Activated CD4-positive, alpha-beta memory T cell treated with anti-CD3 and anti-CD28 coated beads for 36 hours (primary cell): ENCODE results near the gene CFAP65. TPM values are rescaled to one million over a fixed set of nuclear protein-coding genes. Genes with fewer than 3 reads are reported as not detected.

Experiments
- CTCF ChIA-PET: fragments of 350-600 bp; sonication (Branson Sonifier 250); formaldehyde crosslinking; loops from one replicate; lab custom pipeline; 2021; ENCODE audit warnings: antibody characterized with exemption, inconsistent platforms; lab: Charles Lee
- POLR2A ChIA-PET: fragments of 350-600 bp; sonication (Branson Sonifier 250); formaldehyde crosslinking; loops from one replicate; lab custom pipeline; 2021; ENCODE audit warnings: antibody characterized with exemption; lab: Charles Lee
- DNase-seq: peaks from one replicate; pipeline ENCODE4 v3.0.0-alpha.2; 2020
- H3K27ac Mint-ChIP-seq: one replicate; pipeline ENCODE4 v1.8.0; 2021; ENCODE audit warnings: mixed read lengths
- H3K27me3 Mint-ChIP-seq: one replicate; pipeline ENCODE4 v1.8.0; 2021; ENCODE audit warnings: mixed read lengths
- H3K36me3 Mint-ChIP-seq: one replicate; pipeline ENCODE4 v1.8.0; 2021; ENCODE audit warnings: mixed read lengths
- H3K4me1 Mint-ChIP-seq: one replicate; pipeline ENCODE4 v1.8.0; 2021; ENCODE audit warnings: low read depth, mixed read lengths
- H3K4me3 Mint-ChIP-seq: one replicate; pipeline ENCODE4 v1.8.0; 2021; ENCODE audit warnings: mild to moderate bottlenecking, mixed read lengths
- H3K9me3 Mint-ChIP-seq: one replicate; pipeline ENCODE4 v1.8.0; 2021; ENCODE audit warnings: mixed read lengths
- intact Hi-C: fragments of 100-400 bp; cut with micrococcal nuclease; formaldehyde crosslinking; loops from one replicate; pipeline ENCODE4 v1.15.1; 2023
- total RNA-seq, 2 experiments: library from RNA; stranded (reverse); gene quantifications; one replicate each; pipeline ENCODE4 v1.2.3, GENCODE V29; 2021

CFAP65 gene
- not detected for total RNA-seq

- ChIA-PET CTCF (interaction anchor here (0.8 to 4.0 kb wide), 8 partner anchors 12 to 115 kb away, joined by 3 to 22 read pairs (median 4); no protein-coding TSS in a partner anchor), POLR2A (no interaction called here)
- Mint-ChIP-seq H3K36me3 (no peaks in the 10 kb centered on the region), H3K4me1 (peaks cover 10% of the 10 kb centered on the region), H3K4me3 (peak within 1 kb of the TSS; percentile 55), H3K9me3 (no peaks in the 10 kb centered on the region), H3K27ac (no peak within 1 kb of the TSS), H3K27me3 (peaks cover 38% of the 10 kb centered on the region)
- peak; percentile 52 for DNase-seq
- intact Hi-C loops, result no loop called here
Measured at GRCh38 chr2:219041252-219041651, at the start of gene CFAP65. Gene CFAP65, minus strand, starts transcription at chr2:219041516. Its CDS starts 2,468 bp downstream, at chr2:219039048.

GRCh38 chr2:219090436-219091299 lies 49.4 kb upstream of the CFAP65 start:
- Mint-ChIP-seq H3K9me3 (no peaks in the 10 kb centered on the region), H3K27me3 (no peaks in the 10 kb centered on the region), H3K27ac (no peak overlapping the region), H3K4me3 (no peak overlapping the region), H3K36me3 (peaks cover 6% of the 10 kb centered on the region), H3K4me1 (peaks cover 4% of the 10 kb centered on the region)
- no peak for DNase-seq
- ChIA-PET CTCF (interaction anchor here (0.9 to 2.7 kb wide), 7 partner anchors 13 to 187 kb away, joined by 3 to 12 read pairs (median 4); no protein-coding TSS in a partner anchor), POLR2A (no interaction called here)
- intact Hi-C loops, result no loop called here

- Mint-ChIP-seq H3K36me3 (peaks cover 6% of the 10 kb centered on the region), H3K4me1 (peaks cover 4% of the 10 kb centered on the region), H3K27ac (no peak overlapping the region), H3K27me3 (no peaks in the 10 kb centered on the region), H3K4me3 (no peak overlapping the region), H3K9me3 (no peaks in the 10 kb centered on the region)
- CTCF ChIA-PET, result interaction anchor here (2.7 kb wide), 1 partner anchor 15 kb away, joined by 12 read pairs; no protein-coding TSS in a partner anchor
- no peak for DNase-seq
- POLR2A ChIA-PET, result no interaction called here
- intact Hi-C loops, result no loop called here
Measured at GRCh38 chr2:219089330-219089729, 48.0 kb upstream of the CFAP65 start.

- no peak overlapping the region for H3K27ac Mint-ChIP-seq
- H3K36me3 Mint-ChIP-seq, result peaks cover 6% of the 10 kb centered on the region
- POLR2A ChIA-PET, result no interaction called here
Measured at GRCh38 chr2:219087848-219088247, 46.5 kb upstream of the CFAP65 start.

GRCh38 chr2:219087361-219087760 lies 46.0 kb upstream of the CFAP65 start:
- no peak for DNase-seq
- H3K9me3 Mint-ChIP-seq, result no peaks in the 10 kb centered on the region
- no peaks in the 10 kb centered on the region for H3K27me3 Mint-ChIP-seq
- POLR2A ChIA-PET, result no interaction called here
- H3K4me1 Mint-ChIP-seq, result peaks cover 4% of the 10 kb centered on the region
- intact Hi-C loops, result no loop called here
- peaks cover 6% of the 10 kb centered on the region for H3K36me3 Mint-ChIP-seq
- no peak overlapping the region for H3K4me3 Mint-ChIP-seq
- H3K27ac Mint-ChIP-seq, result no peak overlapping the region
- CTCF ChIA-PET, result interaction anchor here (1.8 to 2.6 kb wide), 3 partner anchors 13 to 17 kb away, joined by 5 to 7 read pairs (median 6); no protein-coding TSS in a partner anchor

More at GRCh38 chr2:219087848-219088247, 46.5 kb upstream of the CFAP65 start:
- H3K4me1 Mint-ChIP-seq, result peaks cover 4% of the 10 kb centered on the region
- no peaks in the 10 kb centered on the region for H3K9me3 Mint-ChIP-seq
- CTCF ChIA-PET, result interaction anchor here (1.0 to 2.6 kb wide), 4 partner anchors 13 to 32 kb away, joined by 3 to 6 read pairs (median 4); no protein-coding TSS in a partner anchor
- H3K4me3 Mint-ChIP-seq, result no peak overlapping the region
- no peaks in the 10 kb centered on the region for H3K27me3 Mint-ChIP-seq
- intact Hi-C loops, result no loop called here
- DNase-seq, result no peak

- Mint-ChIP-seq H3K4me1 (peaks cover 4% of the 10 kb centered on the region), H3K36me3 (peaks cover 6% of the 10 kb centered on the region), H3K27ac (no peak overlapping the region), H3K27me3 (no peaks in the 10 kb centered on the region), H3K4me3 (no peak overlapping the region), H3K9me3 (no peaks in the 10 kb centered on the region)
- intact Hi-C loops, result no loop called here
- POLR2A ChIA-PET, result no interaction called here
- CTCF ChIA-PET, result interaction anchor here (1.3 to 2.6 kb wide), 4 partner anchors 12 to 68 kb away, joined by 3 to 7 read pairs (median 6); no protein-coding TSS in a partner anchor
- DNase-seq, result no peak
Measured at GRCh38 chr2:219086196-219086595, 44.9 kb upstream of the CFAP65 start.

GRCh38 chr2:219084791-219085190 lies 43.5 kb upstream of the CFAP65 start:
- ChIA-PET POLR2A (no interaction called here), CTCF (interaction anchor here (1.0 to 1.7 kb wide), 6 partner anchors 19 to 210 kb away, joined by 3 to 10 read pairs (median 5); no protein-coding TSS in a partner anchor)
- intact Hi-C loops, result loop anchor here (2.0 kb wide), 1 partner anchor 20 kb away; no protein-coding TSS in a partner anchor
- Mint-ChIP-seq H3K9me3 (no peaks in the 10 kb centered on the region), H3K27ac (no peak overlapping the region), H3K27me3 (no peaks in the 10 kb centered on the region), H3K4me3 (no peak overlapping the region), H3K36me3 (peaks cover 6% of the 10 kb centered on the region), H3K4me1 (peaks cover 4% of the 10 kb centered on the region)
- DNase-seq, result no peak

- intact Hi-C loops, result no loop called here
- H3K9me3 Mint-ChIP-seq, result no peaks in the 10 kb centered on the region
- ChIA-PET CTCF (interaction anchor here (1.1 to 4.4 kb wide), 5 partner anchors 9 to 38 kb away, joined by 3 to 27 read pairs (median 4); no protein-coding TSS in a partner anchor), POLR2A (no interaction called here)
- H3K27me3 Mint-ChIP-seq, result no peaks in the 10 kb centered on the region
- no peak overlapping the region for H3K27ac Mint-ChIP-seq
- DNase-seq, result no peak
- peaks cover 4% of the 10 kb centered on the region for H3K4me1 Mint-ChIP-seq
- peaks cover 2% of the 10 kb centered on the region for H3K36me3 Mint-ChIP-seq
- no peak overlapping the region for H3K4me3 Mint-ChIP-seq
Measured at GRCh38 chr2:219082332-219082958, 41.1 kb upstream of the CFAP65 start.

GRCh38 chr2:219081701-219082331 lies 40.5 kb upstream of the CFAP65 start:
- intact Hi-C loops, result no loop called here
- CTCF ChIA-PET, result interaction anchor here (1.1 to 4.4 kb wide), 4 partner anchors 9 to 38 kb away, joined by 3 to 27 read pairs (median 4); no protein-coding TSS in a partner anchor
- POLR2A ChIA-PET, result no interaction called here
- H3K9me3 Mint-ChIP-seq, result no peaks in the 10 kb centered on the region
- no peak overlapping the region for H3K4me3 Mint-ChIP-seq
- no peak overlapping the region for H3K27ac Mint-ChIP-seq
- H3K27me3 Mint-ChIP-seq, result no peaks in the 10 kb centered on the region
- peaks cover 1% of the 10 kb centered on the region for H3K4me1 Mint-ChIP-seq
- DNase-seq, result no peak
- H3K36me3 Mint-ChIP-seq, result peaks cover 6% of the 10 kb centered on the region

- intact Hi-C loops, result no loop called here
- no peak overlapping the region for H3K4me3 Mint-ChIP-seq
- DNase-seq, result no peak
- peaks cover 6% of the 10 kb centered on the region for H3K36me3 Mint-ChIP-seq
- H3K4me1 Mint-ChIP-seq, result no peaks in the 10 kb centered on the region
- H3K27me3 Mint-ChIP-seq, result no peaks in the 10 kb centered on the region
- H3K27ac Mint-ChIP-seq, result no peak overlapping the region
- no peaks in the 10 kb centered on the region for H3K9me3 Mint-ChIP-seq
- ChIA-PET CTCF (interaction anchor here (0.8 to 4.4 kb wide), 6 partner anchors 9 to 51 kb away, joined by 3 to 27 read pairs (median 6); no protein-coding TSS in a partner anchor), POLR2A (no interaction called here)
Measured at GRCh38 chr2:219081096-219081495, 39.8 kb upstream of the CFAP65 start.

- Mint-ChIP-seq H3K4me3 (no peak overlapping the region), H3K27ac (no peak overlapping the region), H3K4me1 (no peaks in the 10 kb centered on the region), H3K27me3 (no peaks in the 10 kb centered on the region), H3K9me3 (no peaks in the 10 kb centered on the region), H3K36me3 (peaks cover 6% of the 10 kb centered on the region)
- ChIA-PET CTCF (interaction anchor here (0.8 to 4.4 kb wide), 3 partner anchors 25 to 50 kb away, joined by 3 to 27 read pairs (median 8); no protein-coding TSS in a partner anchor), POLR2A (no interaction called here)
- DNase-seq, result no peak
- intact Hi-C loops, result no loop called here
Measured at GRCh38 chr2:219079417-219079816, 38.1 kb upstream of the CFAP65 start.
